Measurements from ENCODE around the gene PCSK2. TPM values are rescaled to one million over a fixed set of nuclear protein-coding genes. Genes with fewer than 3 reads are reported as not detected.

PCSK2 gene
- polyA plus RNA-seq, 3 donors: not detected

- intact Hi-C loops (cut with micrococcal nuclease): no loop called here
- H4K20me1 ChIP-seq (ENCODE audit: insufficient read depth, low read length): no peaks in the 10 kb centered on the region
- H3K27ac Mint-ChIP-seq: no peak overlapping the region
- no peak overlapping the region for H3K4me3 ChIP-seq (replicated peaks in 1 of 3; ENCODE audit: low read depth in 2 of 3, low read length in 3 of 3)
- H3K9ac ChIP-seq (ENCODE audit: insufficient read depth, low read length, poor library complexity, severe bottlenecking): no peak overlapping the region
- no peak overlapping the region for H2AFZ ChIP-seq (ENCODE audit: insufficient read depth, low read depth, low read length, poor library complexity, severe bottlenecking)
- no peaks in the 10 kb centered on the region for H3K36me3 Mint-ChIP-seq
- H3K27ac ChIP-seq (ENCODE audit: low read depth in 1 of 2, low read length in 2 of 2): no peak overlapping the region
- H3K4me1 ChIP-seq (ENCODE audit: control insufficient read depth in 1 of 2, insufficient read depth in 2 of 2, low read length in 2 of 2): peaks cover 1 to 2% of the 10 kb centered on the region in 2 donors
- H3K36me3 ChIP-seq (replicated peaks in 1 of 2; ENCODE audit: control insufficient read depth in 1 of 2, insufficient read depth in 2 of 2, low read length in 2 of 2): no peaks in the 10 kb centered on the region
- no peak overlapping the region for H3K4me2 ChIP-seq (replicated peaks; ENCODE audit: extremely low read depth, low read length, poor library complexity, severe bottlenecking)
- no peak overlapping the region for H3K4me3 Mint-ChIP-seq
- peaks cover 6 to 11% of the 10 kb centered on the region in 2 donors for H3K27me3 ChIP-seq (ENCODE audit: control insufficient read depth in 2 of 2, insufficient read depth in 2 of 2, low read length in 2 of 2)
- H3K9me3 Mint-ChIP-seq: peaks cover 0 to 5% (median 0%) of the 10 kb centered on the region in 7 donors
- H3K79me2 ChIP-seq (ENCODE audit: insufficient read depth, low read length): no peaks in the 10 kb centered on the region
- H3K9me3 ChIP-seq (replicated peaks in 1 of 2; ENCODE audit: control insufficient read depth in 1 of 2, insufficient read depth in 1 of 2, low read length in 2 of 2): peaks cover 0 to 6% of the 10 kb centered on the region in 2 donors
- H3K27me3 Mint-ChIP-seq (ENCODE audit: low read depth in 3 of 3): peaks cover 10 to 16% (median 13%) of the 10 kb centered on the region in 3 donors
- TF ChIP-seq CTCF (IDR thresholded peaks at IDR 0.05): no peak
- H3K4me1 Mint-ChIP-seq: peaks cover 4% of the 10 kb centered on the region
- DNase-seq: no peak
Observed at GRCh38 chr20:17525650-17526049, 298.8 kb downstream of the PCSK2 start.

GRCh38 chr20:17529586-17529985 lies 302.7 kb downstream of the PCSK2 start:
- H3K9me3 Mint-ChIP-seq: peaks cover 0 to 5% (median 0%) of the 10 kb centered on the region in 7 donors
- Histone ChIP-seq H3K4me1 (ENCODE audit: control insufficient read depth in 1 of 2, insufficient read depth in 2 of 2, low read length in 2 of 2) (peaks cover 10 to 12% of the 10 kb centered on the region in 2 donors), H3K36me3 (replicated peaks in 1 of 2; ENCODE audit: control insufficient read depth in 1 of 2, insufficient read depth in 2 of 2, low read length in 2 of 2) (no peaks in the 10 kb centered on the region), H3K79me2 (ENCODE audit: insufficient read depth, low read length) (no peaks in the 10 kb centered on the region), H3K4me3 (replicated peaks in 1 of 3; ENCODE audit: low read depth in 2 of 3, low read length in 3 of 3) (no peak overlapping the region), H2AFZ (ENCODE audit: insufficient read depth, low read depth, low read length, poor library complexity, severe bottlenecking) (no peak overlapping the region), H3K4me2 (replicated peaks; ENCODE audit: extremely low read depth, low read length, poor library complexity, severe bottlenecking) (no peak overlapping the region), H4K20me1 (ENCODE audit: insufficient read depth, low read length) (no peaks in the 10 kb centered on the region), H3K9me3 (replicated peaks in 1 of 2; ENCODE audit: control insufficient read depth in 1 of 2, insufficient read depth in 1 of 2, low read length in 2 of 2) (peaks cover 0 to 7% of the 10 kb centered on the region in 2 donors), H3K27me3 (ENCODE audit: control insufficient read depth in 2 of 2, insufficient read depth in 2 of 2, low read length in 2 of 2) (peaks cover 10 to 20% of the 10 kb centered on the region in 2 donors), H3K27ac (ENCODE audit: low read depth in 1 of 2, low read length in 2 of 2) (no peak overlapping the region), H3K9ac (ENCODE audit: insufficient read depth, low read length, poor library complexity, severe bottlenecking) (no peak overlapping the region)
- no peak for DNase-seq
- no peak for TF ChIP-seq CTCF (IDR thresholded peaks at IDR 0.05)
- H3K4me1 Mint-ChIP-seq: peaks cover 13% of the 10 kb centered on the region
- H3K27me3 Mint-ChIP-seq (ENCODE audit: low read depth in 3 of 3): peaks cover 19 to 23% (median 22%) of the 10 kb centered on the region in 3 donors
- no peaks in the 10 kb centered on the region for H3K36me3 Mint-ChIP-seq
- no peak overlapping the region for H3K4me3 Mint-ChIP-seq
- no peak overlapping the region for H3K27ac Mint-ChIP-seq
- intact Hi-C loops (cut with micrococcal nuclease): no loop called here

All from CD14-positive monocyte (primary cell).